Measurements from ENCODE around the gene FEM1B. TPM values are rescaled to one million over a fixed set of nuclear protein-coding genes. Genes with fewer than 3 reads are reported as not detected.

The FEM1B gene
- total RNA-seq: 10 to 100 TPM; 54.7 to 64.2 (median 62.8) TPM
- 10 to 100 TPM; 11.4 to 12.9 (median 11.6) TPM for polyA plus RNA-seq

DNA sequence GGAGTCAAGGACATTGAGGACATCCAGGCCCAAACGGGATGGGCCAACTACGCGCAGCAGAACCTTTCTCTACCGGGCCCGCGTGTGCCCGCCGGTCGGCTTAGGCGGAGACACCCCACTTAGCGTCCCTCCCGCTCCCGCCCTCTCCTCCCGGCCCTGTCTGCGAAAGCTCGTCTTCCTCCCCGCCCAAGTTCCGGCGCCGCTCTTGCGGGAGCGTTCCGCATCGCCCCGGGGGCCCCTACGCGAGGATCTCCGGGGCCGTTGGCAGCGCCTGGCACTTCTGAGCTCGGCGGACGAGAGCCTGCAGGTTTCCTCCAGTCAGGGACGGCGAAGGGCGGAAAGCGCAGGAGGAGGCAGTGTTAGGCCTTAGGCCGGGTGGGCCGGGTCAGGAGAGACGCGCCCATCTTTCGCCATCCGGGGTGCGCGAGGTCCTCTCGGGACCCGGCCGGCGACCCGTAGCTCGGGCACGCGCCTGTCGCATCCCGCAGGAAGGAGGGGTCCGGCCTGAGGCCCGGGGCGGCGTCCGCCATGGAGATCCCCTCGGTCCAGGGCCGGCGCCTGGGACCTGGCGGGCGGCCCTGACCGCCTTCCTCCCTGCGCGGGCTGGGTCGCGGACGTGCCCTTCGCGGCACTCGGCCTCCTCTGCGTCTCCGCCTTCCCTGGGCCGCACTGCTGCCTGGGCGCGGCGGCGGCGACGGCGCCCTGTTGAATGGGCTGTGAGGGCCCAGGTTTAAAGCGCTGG is at the start of gene FEM1B:
FEM1B (plus strand) TSS at position 143 of the 742 bp plus-strand sequence. CDS start 673 bp downstream, outside the sequence.
- Histone ChIP-seq H3K4me3 (peak within 1 kb of the TSS; percentile 68 to 92 (median 80)), H3K36me3 (no peaks in the 10 kb centered on the region), H3K27ac (peak within 1 kb of the TSS; percentile 98 to 99 (median 98)), H3K27me3 (no peaks in the 10 kb centered on the region), H3K4me1 (peaks cover 0 to 69% (median 47%) of the 10 kb centered on the region in 4 donors), H3K9me3 (no peaks in the 10 kb centered on the region)
- 0% methylated on average over 85 of the region's 85 CpGs for whole genome bisulfite sequencing, 2 donors
- intact Hi-C loops (cut with DNase I): loop anchor here (2.0 to 5.0 kb wide), 2 partner anchors 21 to 440 kb away; no protein-coding TSS in a partner anchor
- DNase-seq: peak; percentile 97
- TF ChIP-seq EP300 (IDR thresholded peaks at IDR 0.05) (peak in 2 of 4 donors; percentile 26 to 36), POLR2A (IDR thresholded peaks at IDR 0.05) (peak; percentile 54 to 56), CTCF (IDR thresholded peaks at IDR 0.05) (no peak), POLR2AphosphoS5 (IDR thresholded peaks at IDR 0.05) (peak; percentile 78 to 93 (median 86))

DNA sequence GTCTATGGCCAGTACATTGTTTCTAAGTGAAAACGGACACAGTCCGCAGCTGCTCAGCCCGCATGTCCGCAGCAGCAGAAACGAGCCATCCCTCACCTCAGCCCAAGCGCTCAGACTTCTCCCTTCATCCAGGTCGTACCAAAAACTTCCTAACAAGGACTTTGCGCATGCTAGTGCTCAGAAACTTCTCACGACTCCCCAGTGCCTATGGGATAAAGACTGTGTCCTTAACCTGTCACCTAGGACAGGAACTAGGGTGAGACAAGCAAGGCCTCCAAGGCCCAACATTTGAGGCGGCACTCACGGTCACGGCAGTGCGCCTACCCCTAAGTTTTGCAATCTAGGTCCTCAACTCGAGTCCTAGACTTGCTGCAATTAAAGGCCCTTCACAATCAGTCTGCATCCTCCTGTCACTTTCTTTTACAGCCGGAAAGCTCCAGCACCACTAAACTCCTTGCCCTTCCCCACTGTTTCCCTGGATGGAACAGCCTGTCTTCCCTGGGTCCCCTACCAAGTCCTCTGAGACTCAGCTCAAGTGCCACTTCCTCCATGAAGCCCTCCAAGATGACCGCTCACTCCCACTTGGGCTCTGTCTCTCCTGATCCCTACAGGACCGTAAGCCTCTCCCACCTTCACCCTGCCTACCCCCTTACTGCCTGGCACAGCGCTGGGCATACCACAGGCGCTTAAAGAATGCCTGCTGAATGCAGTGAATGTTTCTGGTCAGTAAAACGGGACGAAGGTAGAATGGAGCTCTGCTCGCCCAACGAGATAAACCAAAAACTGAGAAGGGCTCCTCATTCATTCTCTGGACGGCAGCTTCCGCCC is 49.2 kb upstream of the FEM1B start:
- 15 to 40% methylated on average over 25 of the region's 25 CpGs for WGBS, 2 donors
- intact Hi-C loops (cut with DNase I): no loop called here
- no peak for TF ChIP-seq EP300 (IDR thresholded peaks at IDR 0.05)
- TF ChIP-seq POLR2A (IDR thresholded peaks at IDR 0.05): no peak
- TF ChIP-seq POLR2AphosphoS5 (IDR thresholded peaks at IDR 0.05): no peak
- TF ChIP-seq CTCF (IDR thresholded peaks at IDR 0.05): no peak
- H3K36me3 ChIP-seq: no peaks in the 10 kb centered on the region
- H3K27ac ChIP-seq: peak overlapping the region in 3 of 4 donors; percentile 79 to 87 (median 81)
- peak overlapping the region; percentile 66 to 94 (median 69) for H3K4me3 ChIP-seq
- H3K27me3 ChIP-seq: no peaks in the 10 kb centered on the region
- H3K4me1 ChIP-seq: peaks cover 0 to 25% (median 23%) of the 10 kb centered on the region in 4 donors
- H3K9me3 ChIP-seq: no peaks in the 10 kb centered on the region
- DNase-seq: no peak

DNA sequence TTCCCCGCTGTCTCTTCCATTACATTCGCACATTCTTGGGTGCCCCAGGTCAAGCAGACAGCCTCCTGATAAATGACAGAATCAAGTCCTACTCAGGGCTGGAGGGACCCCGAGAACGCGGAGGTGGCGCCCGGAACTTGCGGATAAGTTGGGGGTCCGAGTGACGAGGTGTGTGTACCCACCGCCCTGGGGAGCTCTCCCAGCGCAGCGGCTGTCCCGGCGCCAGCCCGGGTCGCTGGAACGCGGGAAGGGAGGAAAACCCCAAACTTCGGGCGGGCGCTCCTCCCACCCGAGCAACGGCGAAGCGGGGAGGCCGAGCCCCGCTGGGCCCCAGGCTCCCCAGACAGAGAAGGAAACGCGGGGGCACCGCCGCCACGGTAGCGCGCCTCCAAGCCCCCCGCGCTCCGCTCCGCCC is 48.6 kb upstream of the FEM1B start:
- 0 to 1% methylated on average over 39 of the region's 39 CpGs for whole genome bisulfite sequencing, 2 donors
- peak overlapping the region; percentile 66 to 94 (median 69) for H3K4me3 ChIP-seq
- H3K36me3 ChIP-seq: no peaks in the 10 kb centered on the region
- TF ChIP-seq CTCF (IDR thresholded peaks at IDR 0.05) (no peak), EP300 (IDR thresholded peaks at IDR 0.05) (no peak), POLR2A (IDR thresholded peaks at IDR 0.05) (no peak), POLR2AphosphoS5 (IDR thresholded peaks at IDR 0.05) (no peak)
- no peaks in the 10 kb centered on the region for H3K9me3 ChIP-seq
- no peak for DNase-seq
- intact Hi-C loops (cut with DNase I): no loop called here
- H3K27ac ChIP-seq: peak overlapping the region; percentile 79 to 89 (median 84)
- peaks cover 0 to 25% (median 23%) of the 10 kb centered on the region in 4 donors for H3K4me1 ChIP-seq
- H3K27me3 ChIP-seq: no peaks in the 10 kb centered on the region

- TF ChIP-seq POLR2AphosphoS5 (IDR thresholded peaks at IDR 0.05) (peak in 3 of 4 donors; percentile 16 to 35 (median 29)), POLR2A (IDR thresholded peaks at IDR 0.05) (no peak)
- Histone ChIP-seq H3K27ac (peak within 1 kb of the TSS; percentile 79 to 89 (median 84)), H3K4me3 (peak within 1 kb of the TSS; percentile 66 to 94 (median 69)), H3K9me3 (no peaks in the 10 kb centered on the region), H3K27me3 (no peaks in the 10 kb centered on the region), H3K36me3 (no peaks in the 10 kb centered on the region), H3K4me1 (peaks cover 0 to 25% (median 23%) of the 10 kb centered on the region in 4 donors)
- DNase-seq: peak; percentile 90
- 1% methylated on average over 82 of the region's 82 CpGs for WGBS, 2 donors
- intact Hi-C loops (cut with DNase I): loop anchor here (5.0 kb wide), 1 partner anchor 707 kb away; the partner anchor contains the start of gene C15orf61
Measured at GRCh38 chr15:68229386-68230156, 48.0 kb upstream of the FEM1B start, which contains the start of gene CLN6. TSS of gene CLN6 (minus strand) at chr15:68229728. CDS start at chr15:68229584, 144 bp downstream.

Data from sigmoid colon (tissue), 7 donors.